ENCODE data around the gene COASY.

GRCh38 chr17:42577140-42577531 is 15.2 kb downstream of the COASY start:
- no peak for TF ChIP-seq POLR2A (IDR thresholded peaks at IDR 0.05)
- TF ChIP-seq, protein P1, sequence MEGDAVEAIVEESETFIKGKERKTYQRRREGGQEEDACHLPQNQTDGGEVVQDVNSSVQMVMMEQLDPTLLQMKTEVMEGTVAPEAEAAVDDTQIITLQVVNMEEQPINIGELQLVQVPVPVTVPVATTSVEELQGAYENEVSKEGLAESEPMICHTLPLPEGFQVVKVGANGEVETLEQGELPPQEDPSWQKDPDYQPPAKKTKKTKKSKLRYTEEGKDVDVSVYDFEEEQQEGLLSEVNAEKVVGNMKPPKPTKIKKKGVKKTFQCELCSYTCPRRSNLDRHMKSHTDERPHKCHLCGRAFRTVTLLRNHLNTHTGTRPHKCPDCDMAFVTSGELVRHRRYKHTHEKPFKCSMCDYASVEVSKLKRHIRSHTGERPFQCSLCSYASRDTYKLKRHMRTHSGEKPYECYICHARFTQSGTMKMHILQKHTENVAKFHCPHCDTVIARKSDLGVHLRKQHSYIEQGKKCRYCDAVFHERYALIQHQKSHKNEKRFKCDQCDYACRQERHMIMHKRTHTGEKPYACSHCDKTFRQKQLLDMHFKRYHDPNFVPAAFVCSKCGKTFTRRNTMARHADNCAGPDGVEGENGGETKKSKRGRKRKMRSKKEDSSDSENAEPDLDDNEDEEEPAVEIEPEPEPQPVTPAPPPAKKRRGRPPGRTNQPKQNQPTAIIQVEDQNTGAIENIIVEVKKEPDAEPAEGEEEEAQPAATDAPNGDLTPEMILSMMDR (IDR thresholded peaks at IDR 0.05): no peak
- no peak for TF ChIP-seq EP300 (IDR thresholded peaks at IDR 0.05)
- TF ChIP-seq POLR2AphosphoS5 (IDR thresholded peaks at IDR 0.05): no peak
